ENCODE data around the gene SCAF4. TPM values are rescaled to one million over a fixed set of nuclear protein-coding genes. Genes with fewer than 3 reads are reported as not detected.
A peak's percentile ranks its signal among the peaks of the same experiment; 100 is the strongest.

Gene SCAF4
- total RNA-seq (2022) (38.2 and 41.9 TPM in 2 replicates), Bru-seq, nascent RNA (percentile 92 among the genes with signal in this experiment), BruChase-seq, experiment 1, labeled RNA remaining after a 6-hour chase (percentile 74 among the genes with signal in this experiment), BruChase-seq, experiment 2, labeled RNA remaining after a 2-hour chase (percentile 86 among the genes with signal in this experiment)
- long read RNA-seq, full-length matches to known transcripts = 27 of 43 reads
- long read RNA-seq, partial matches to known transcripts = 10 of 43 reads
- long read RNA-seq, other reads (novel, unspliced or antisense) = 6 of 43 reads

- no peaks in the 10 kb centered on the region for H3K27me3 Mint-ChIP-seq (ENCODE audit: insufficient read depth, unreplicated experiment)
- intact Hi-C loops (cut with micrococcal nuclease) = loop anchor here (5.0 kb wide), 1 partner anchor 75 kb away; the partner anchor contains the start of gene SOD1
- DNase-seq (ENCODE audit: unreplicated experiment) = peak; percentile 89
- TF ChIP-seq CTCF (IDR thresholded peaks at IDR 0.05; ENCODE audit: unreplicated experiment) = no peak
- POLR2A ChIA-PET = interaction anchor here (0.6 to 1.6 kb wide), 10 partner anchors 12 to 995 kb away, joined by 3 to 6 read pairs (median 3); partner anchors contain the start of genes CFAP298 and MIS18A
- H3K4me3 Mint-ChIP-seq (ENCODE audit: unreplicated experiment) = no peak within 1 kb of the TSS
- no peaks in the 10 kb centered on the region for H3K9me3 Mint-ChIP-seq (ENCODE audit: unreplicated experiment)
- H3K36me3 Mint-ChIP-seq (ENCODE audit: insufficient read depth, unreplicated experiment) = no peaks in the 10 kb centered on the region
- CTCF ChIA-PET = no interaction called here
- peak within 1 kb of the TSS; percentile 77 for H3K27ac Mint-ChIP-seq (ENCODE audit: low read depth, unreplicated experiment)
- no peaks in the 10 kb centered on the region for H3K4me1 Mint-ChIP-seq (ENCODE audit: insufficient read depth, unreplicated experiment)
- no TSS peak for BruUV-seq (replicated peaks)
Observed at GRCh38 chr21:31731857-31732596, at the start of gene SCAF4. SCAF4 (minus strand) TSS chr21:31732118; CDS start chr21:31731692, 426 bp downstream.

- Mint-ChIP-seq H3K27ac (ENCODE audit: low read depth, unreplicated experiment) (no peak overlapping the region), H3K36me3 (ENCODE audit: insufficient read depth, unreplicated experiment) (no peaks in the 10 kb centered on the region), H3K27me3 (ENCODE audit: insufficient read depth, unreplicated experiment) (no peaks in the 10 kb centered on the region), H3K4me3 (ENCODE audit: unreplicated experiment) (no peak overlapping the region), H3K4me1 (ENCODE audit: insufficient read depth, unreplicated experiment) (peaks cover 14% of the 10 kb centered on the region), H3K9me3 (ENCODE audit: unreplicated experiment) (peaks cover 7% of the 10 kb centered on the region)
- BruUV-seq (replicated peaks) = no TSS peak
- CTCF ChIA-PET = interaction anchor here (0.7 to 3.5 kb wide), 21 partner anchors 11 to 820 kb away, joined by 3 to 59 read pairs (median 3); no protein-coding TSS in a partner anchor
- DNase-seq (ENCODE audit: unreplicated experiment) = peak; percentile 54
- intact Hi-C loops (cut with micrococcal nuclease) = loop anchor here (10.0 kb wide), 1 partner anchor 824 kb away; no protein-coding TSS in a partner anchor
- peak; percentile 33 for TF ChIP-seq CTCF (IDR thresholded peaks at IDR 0.05; ENCODE audit: unreplicated experiment)
- POLR2A ChIA-PET = interaction anchor here (0.7 to 1.5 kb wide), 6 partner anchors 16 to 499 kb away, joined by 3 to 7 read pairs (median 4); partner anchors contain the start of gene MIS18A
Observed at GRCh38 chr21:31780944-31781343, 49.0 kb upstream of the SCAF4 start.

GRCh38 chr21:31778546-31778945 lies 46.6 kb upstream of the SCAF4 start:
- Mint-ChIP-seq H3K27ac (ENCODE audit: low read depth, unreplicated experiment) (no peak overlapping the region), H3K4me1 (ENCODE audit: insufficient read depth, unreplicated experiment) (peaks cover 10% of the 10 kb centered on the region), H3K4me3 (ENCODE audit: unreplicated experiment) (no peak overlapping the region), H3K27me3 (ENCODE audit: insufficient read depth, unreplicated experiment) (no peaks in the 10 kb centered on the region), H3K9me3 (ENCODE audit: unreplicated experiment) (no peaks in the 10 kb centered on the region), H3K36me3 (ENCODE audit: insufficient read depth, unreplicated experiment) (no peaks in the 10 kb centered on the region)
- ChIA-PET CTCF (no interaction called here), POLR2A (no interaction called here)
- intact Hi-C loops (cut with micrococcal nuclease) = no loop called here
- no peak for TF ChIP-seq CTCF (IDR thresholded peaks at IDR 0.05; ENCODE audit: unreplicated experiment)
- DNase-seq (ENCODE audit: unreplicated experiment) = no peak
- BruUV-seq (replicated peaks) = no TSS peak

GRCh38 chr21:31777857-31778256 lies 45.9 kb upstream of the SCAF4 start:
- CTCF ChIA-PET = no interaction called here
- TF ChIP-seq CTCF (IDR thresholded peaks at IDR 0.05; ENCODE audit: unreplicated experiment) = no peak
- BruUV-seq (replicated peaks) = no TSS peak
- no peak overlapping the region for H3K27ac Mint-ChIP-seq (ENCODE audit: low read depth, unreplicated experiment)
- no peak overlapping the region for H3K4me3 Mint-ChIP-seq (ENCODE audit: unreplicated experiment)
- intact Hi-C loops (cut with micrococcal nuclease) = no loop called here
- no peaks in the 10 kb centered on the region for H3K27me3 Mint-ChIP-seq (ENCODE audit: insufficient read depth, unreplicated experiment)
- POLR2A ChIA-PET = no interaction called here
- no peaks in the 10 kb centered on the region for H3K9me3 Mint-ChIP-seq (ENCODE audit: unreplicated experiment)
- H3K4me1 Mint-ChIP-seq (ENCODE audit: insufficient read depth, unreplicated experiment) = peaks cover 10% of the 10 kb centered on the region
- H3K36me3 Mint-ChIP-seq (ENCODE audit: insufficient read depth, unreplicated experiment) = no peaks in the 10 kb centered on the region
- DNase-seq (ENCODE audit: unreplicated experiment) = no peak
